NCI-H2107 (cell line): Measurements from ENCODE around the gene ALDH1A3.

ENCODE experiments used
- DNase-seq: peaks from one replicate; lab custom pipeline; 2025; lab: John Stamatoyannopoulos, UW

ALDH1A3 gene

DNA sequence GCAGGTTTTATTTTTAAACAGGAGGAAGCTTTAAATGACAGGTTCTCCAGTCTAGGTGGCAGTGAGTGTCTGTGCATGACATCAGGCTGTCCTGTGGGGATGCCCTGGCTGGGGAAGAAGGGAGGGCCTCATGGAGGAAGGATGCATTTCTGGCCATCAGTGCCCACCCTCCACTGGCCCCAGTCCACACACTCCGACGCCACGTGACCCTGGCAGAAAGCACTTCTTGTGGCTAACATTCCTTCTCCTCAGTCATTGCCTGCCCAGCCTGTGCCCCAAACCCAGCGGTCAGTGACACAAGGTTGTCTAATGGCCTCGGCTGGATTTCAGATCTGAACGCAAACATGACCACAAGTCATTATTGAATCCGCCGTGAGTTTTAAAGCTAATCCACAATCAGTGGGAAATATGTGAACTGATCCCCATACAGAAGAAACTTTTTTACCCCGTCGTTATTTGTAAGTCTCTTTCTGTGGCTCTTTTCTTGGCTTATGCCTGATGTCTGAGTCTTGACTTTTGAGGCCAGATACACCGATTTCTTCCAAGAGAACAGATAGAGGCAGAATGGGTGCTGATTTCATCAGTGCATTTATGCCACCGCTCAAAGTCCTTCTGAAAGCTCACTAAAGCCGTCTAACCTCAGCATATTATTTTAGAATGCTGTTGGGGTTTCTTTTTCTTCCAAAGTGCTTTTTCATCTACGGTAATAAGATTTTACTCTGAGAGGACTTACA is 22.2 kb downstream of the ALDH1A3 start:
- no peak for DNase-seq

DNA sequence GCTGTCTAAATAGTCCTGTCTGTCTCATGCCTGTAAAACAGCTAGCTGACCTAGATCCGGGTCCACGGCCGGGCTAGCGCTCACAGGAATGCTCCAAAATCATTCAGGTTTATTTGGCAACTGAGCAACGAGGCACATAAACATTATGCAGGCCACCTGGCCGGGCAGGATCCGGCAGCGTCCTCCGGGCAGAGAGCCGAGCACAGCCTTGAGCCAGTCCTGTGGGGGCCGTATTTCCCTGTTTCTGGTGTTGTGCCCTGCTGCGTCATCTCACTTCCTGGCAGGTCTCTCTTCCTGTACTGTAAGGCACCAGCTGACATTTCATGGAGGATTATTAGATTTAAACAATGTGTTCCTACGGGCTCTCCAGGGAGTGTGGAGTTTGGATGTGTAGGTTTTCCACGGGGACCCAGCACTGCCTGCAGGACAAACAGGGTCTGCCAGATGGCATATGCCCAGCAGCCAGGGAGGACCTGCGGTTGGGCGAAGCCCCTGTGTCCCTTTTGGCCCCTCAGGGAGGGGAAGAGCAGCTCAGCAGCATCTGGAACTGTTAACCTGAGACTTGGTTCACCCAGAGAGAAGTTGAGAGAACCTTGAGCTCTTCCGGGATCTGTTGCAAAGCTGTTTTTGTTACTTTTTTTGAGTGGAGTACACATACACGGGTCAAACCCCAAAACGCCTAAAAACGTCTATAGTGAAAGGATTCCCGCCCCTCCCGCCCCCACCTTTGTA is 23.0 kb downstream of the ALDH1A3 start:
- DNase-seq, result no peak

GRCh38 chr15:100903168-100903554 is 23.5 kb downstream of the ALDH1A3 start:
- no peak for DNase-seq

GRCh38 chr15:100905850-100906249 is 26.2 kb downstream of the ALDH1A3 start:
- no peak for DNase-seq

- no peak for DNase-seq
Observed at GRCh38 chr15:100908466-100908865, 28.8 kb downstream of the ALDH1A3 start.

DNA sequence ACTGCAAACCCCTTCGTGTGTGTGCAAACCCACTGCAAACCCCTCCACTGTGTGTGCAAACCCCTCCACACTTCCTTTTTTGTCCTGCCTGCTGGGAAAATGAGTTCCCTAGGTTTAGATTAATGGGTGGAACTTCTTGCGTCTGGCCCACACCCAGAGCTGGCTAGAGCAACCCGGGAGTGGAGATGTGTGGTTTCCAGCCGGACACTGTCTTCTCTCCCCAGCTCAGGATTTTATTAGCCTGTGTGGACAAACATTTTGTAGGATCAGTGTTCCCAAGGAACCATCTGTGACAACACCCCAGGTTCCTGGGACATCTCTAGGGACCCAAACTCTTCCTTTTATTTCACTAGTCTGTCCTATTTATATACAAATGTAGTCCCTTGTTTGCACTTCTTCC is 29.9 kb downstream of the ALDH1A3 start:
- no peak for DNase-seq

- DNase-seq, result no peak
Observed at GRCh38 chr15:100909989-100910955, 30.6 kb downstream of the ALDH1A3 start.

GRCh38 chr15:100911086-100911485 is 31.5 kb downstream of the ALDH1A3 start:
- no peak for DNase-seq

DNA sequence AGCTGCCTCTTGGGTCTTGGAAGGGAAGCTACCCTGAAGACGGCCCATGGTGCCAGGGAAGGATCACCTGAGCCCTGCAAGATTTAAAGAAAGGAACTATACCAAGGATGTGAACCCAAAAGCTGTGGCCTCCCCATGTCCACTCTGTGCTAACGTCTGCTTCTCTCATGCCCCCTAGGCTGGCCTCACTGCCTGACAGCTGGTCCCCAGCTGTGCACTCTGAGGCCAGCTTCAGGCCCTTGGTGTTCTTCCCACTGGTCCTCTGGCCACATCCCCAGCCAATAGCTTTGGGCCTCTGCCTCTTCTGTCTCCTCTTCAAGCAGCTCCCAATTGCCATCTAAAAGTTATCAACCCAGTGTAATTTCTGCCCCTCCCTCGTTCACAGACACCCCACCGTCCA is 34.3 kb downstream of the ALDH1A3 start:
- no peak for DNase-seq

GRCh38 chr15:100914876-100915275 is 35.2 kb downstream of the ALDH1A3 start:
- no peak for DNase-seq

DNA sequence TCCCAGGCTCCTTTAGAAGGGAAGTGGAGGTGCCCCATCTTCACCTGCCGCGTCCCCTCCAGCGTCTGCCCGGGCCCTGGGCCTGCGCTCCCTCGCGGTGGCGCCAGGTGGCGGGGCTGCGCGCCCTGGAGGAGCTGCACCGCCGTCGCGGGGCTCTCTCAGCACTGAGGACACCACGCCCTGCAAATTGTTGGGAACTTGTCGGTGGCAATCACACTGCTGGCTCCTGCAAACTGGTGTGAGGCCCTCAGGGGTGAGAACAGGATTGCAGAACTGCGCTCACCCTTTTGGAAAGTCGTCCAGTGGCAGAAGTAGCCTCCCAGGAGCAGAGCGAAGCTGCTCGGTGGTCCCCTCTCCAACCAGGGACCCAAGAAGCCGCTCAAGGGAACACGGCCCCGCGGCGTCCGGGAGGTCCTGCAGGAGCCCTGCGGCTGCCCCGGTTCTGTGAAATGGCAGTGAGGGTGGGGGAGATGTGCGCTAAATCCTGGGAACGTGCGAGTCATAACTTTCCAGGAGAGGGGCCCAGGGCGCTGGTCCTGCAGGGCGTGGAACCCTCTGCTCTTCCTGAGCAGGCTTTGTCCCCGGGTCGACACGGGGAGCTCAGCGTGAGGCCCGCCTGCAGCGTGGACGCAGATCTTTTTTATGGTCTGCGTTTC is 38.5 kb downstream of the ALDH1A3 start:
- peak; percentile 1 for DNase-seq

- no peak for DNase-seq
Observed at GRCh38 chr15:100918690-100919480, 39.3 kb downstream of the ALDH1A3 start, which contains the start of gene LRRK1. TSS of gene LRRK1 (plus strand) at chr15:100919357. CDS start at chr15:100924633, 5,276 bp downstream.

DNA sequence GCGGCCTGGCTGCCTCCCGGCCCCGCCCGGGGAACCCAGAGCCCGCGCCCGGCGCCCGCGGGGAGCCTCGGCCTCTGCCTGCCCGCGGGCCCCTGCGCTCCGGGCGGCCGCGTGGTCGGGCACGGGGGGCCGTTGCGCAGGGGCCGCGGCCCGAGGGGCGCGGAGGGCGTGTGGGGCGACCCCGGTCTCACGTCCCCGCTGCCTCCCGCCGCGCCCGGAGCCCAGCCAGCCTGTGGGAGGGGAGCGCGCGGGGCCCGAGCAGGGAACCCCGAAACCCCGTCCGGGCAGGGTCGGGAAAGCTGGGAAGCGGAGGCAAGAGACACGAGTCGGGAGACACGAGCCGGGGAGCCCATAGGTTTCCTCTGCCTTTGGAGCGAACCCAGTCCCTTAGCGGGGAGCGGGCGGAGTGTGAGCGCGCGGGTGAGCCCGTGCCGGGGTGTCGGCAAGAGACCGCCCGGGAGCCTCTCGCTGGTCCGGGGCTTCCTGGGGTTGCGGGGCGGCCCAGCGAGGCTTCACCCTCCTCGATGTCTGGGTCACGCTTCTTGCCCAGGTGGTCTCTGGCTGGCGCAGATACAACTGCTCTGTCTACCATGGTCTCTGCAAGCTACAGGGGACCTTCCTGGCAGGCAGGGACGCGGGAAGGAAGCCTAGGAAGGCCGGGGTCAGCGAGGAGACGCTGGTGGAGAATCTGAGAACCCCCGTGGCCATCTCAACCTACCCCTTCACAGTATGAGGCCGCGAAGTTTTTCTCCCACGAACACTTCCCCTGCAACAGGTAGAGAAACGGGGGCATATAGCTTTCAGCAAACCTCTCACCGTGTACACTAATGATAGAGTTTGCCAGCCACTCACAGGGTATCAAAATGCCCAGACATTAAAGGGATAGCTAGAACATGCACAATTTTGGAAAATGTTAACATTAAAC is 40.1 kb downstream of the ALDH1A3 start:
- no peak for DNase-seq

- DNase-seq, result no peak
Observed at GRCh38 chr15:100920516-100921135, 41.0 kb downstream of the ALDH1A3 start.

GRCh38 chr15:100922192-100923040 is 42.8 kb downstream of the ALDH1A3 start:
- DNase-seq, result no peak

GRCh38 chr15:100923076-100923475 is 43.4 kb downstream of the ALDH1A3 start:
- DNase-seq, result no peak

GRCh38 chr15:100923902-100924301 is 44.3 kb downstream of the ALDH1A3 start:
- DNase-seq, result no peak

GRCh38 chr15:100924436-100924835 is 44.8 kb downstream of the ALDH1A3 start:
- DNase-seq, result no peak
